ENCODE results near the gene STOM.

- TF ChIP-seq ZNF274 (IDR thresholded peaks at IDR 0.05; ENCODE audit: low read depth, low read length) (no peak), SUZ12 (IDR thresholded peaks at IDR 0.05; ENCODE audit: extremely low read depth, insufficient read depth, insufficient read length) (no peak)
Measured at GRCh38 chr9:121298689-121299466, 71.2 kb downstream of the STOM start.

Data from NT2/D1 (cell line).